Thyroid gland (tissue), 4 donors: ENCODE measurements around the gene HSPB8.

Experiments used
- CTCF ChIP-seq, 6 experiments: fragments of 200-600 bp in 3 of 6; fragments of 450-650 bp in 3 of 6; sonication (generic) in 3 of 6; IDR thresholded peaks; one replicate each; pipeline ENCODE4 v1.5.1; 2016 to 2019; ENCODE audit warnings: antibody characterized with exemption in 6 of 6, mild to moderate bottlenecking in 2 of 6, inconsistent platforms in 1 of 6, moderate library complexity in 1 of 6
- POLR2A ChIP-seq, 2 donors: fragments of 450-650 bp; IDR thresholded peaks; one replicate each; pipeline ENCODE4 v1.6.1; 2017; ENCODE audit warnings: antibody characterized with exemption in 2 of 2, mild to moderate bottlenecking in 2 of 2, moderate library complexity in 1 of 2

DNA sequence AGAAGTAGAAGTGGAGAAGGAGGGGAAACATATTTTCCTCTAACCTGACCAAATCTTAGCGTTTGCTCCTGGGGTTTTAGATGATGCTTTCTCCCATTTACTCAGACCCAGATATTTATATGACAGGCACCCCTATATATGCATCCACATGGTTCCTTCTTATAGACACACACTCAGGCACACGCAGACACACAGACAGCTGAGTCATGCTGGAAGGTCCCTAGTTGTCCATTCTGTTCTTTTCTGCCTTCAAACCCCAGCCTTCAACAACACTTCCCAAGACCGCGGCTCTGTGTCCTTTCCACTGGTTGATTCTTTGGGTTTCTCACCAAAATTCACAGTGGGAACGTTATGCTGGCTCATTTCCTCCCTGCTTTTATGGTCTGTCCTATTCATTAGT is 52.1 kb downstream of the HSPB8 start:
- TF ChIP-seq CTCF (IDR thresholded peaks at IDR 0.05), result no peak
- TF ChIP-seq POLR2A (IDR thresholded peaks at IDR 0.05), result no peak
